ENCODE measurements around the gene ORAI3. TPM values are rescaled to one million over a fixed set of nuclear protein-coding genes. Genes with fewer than 3 reads are reported as not detected.

The ORAI3 gene
- total and polyA plus RNA-seq, 2 of the 13 experiments (the other 11 are each of a cell fraction or from before 2014, with no cell fraction given) = 11.4 to 32.0 TPM

DNA sequence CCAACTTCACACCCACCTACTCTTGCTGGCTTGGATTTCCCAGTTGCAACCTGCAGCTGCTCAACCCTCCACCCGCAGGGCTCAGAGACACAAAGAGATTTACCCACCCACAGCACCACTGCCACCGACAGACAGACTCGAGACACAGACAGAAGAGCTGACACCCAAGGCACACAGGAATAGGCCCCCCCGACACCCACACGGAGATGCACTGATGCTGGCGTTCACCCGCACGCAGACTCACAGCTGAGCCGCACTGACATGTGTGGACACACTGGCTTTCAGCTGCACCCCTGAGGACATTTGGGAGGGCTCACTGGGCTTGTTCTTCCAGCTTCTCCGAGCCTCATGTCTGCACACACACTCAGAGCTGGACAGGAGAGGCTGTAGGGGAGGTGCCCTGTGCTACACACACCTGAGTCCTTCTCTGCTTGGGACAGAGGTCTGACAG, 53.4 kb downstream of the ORAI3 start (continued):
- TF ChIP-seq ETV6 (CRISPR knock-in tag; conservative IDR thresholded peaks at IDR 0.05) = no peak
- no peak for TF ChIP-seq ZNF782 (CRISPR knock-in tag; IDR thresholded peaks at IDR 0.05; ENCODE audit: borderline replicate concordance)
- TF ChIP-seq KLF6 (CRISPR knock-in tag; IDR thresholded peaks at IDR 0.05) = no peak
- TF ChIP-seq, protein P1, sequence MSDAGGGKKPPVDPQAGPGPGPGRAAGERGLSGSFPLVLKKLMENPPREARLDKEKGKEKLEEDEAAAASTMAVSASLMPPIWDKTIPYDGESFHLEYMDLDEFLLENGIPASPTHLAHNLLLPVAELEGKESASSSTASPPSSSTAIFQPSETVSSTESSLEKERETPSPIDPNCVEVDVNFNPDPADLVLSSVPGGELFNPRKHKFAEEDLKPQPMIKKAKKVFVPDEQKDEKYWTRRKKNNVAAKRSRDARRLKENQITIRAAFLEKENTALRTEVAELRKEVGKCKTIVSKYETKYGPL (CRISPR knock-in tag; IDR thresholded peaks at IDR 0.05) = no peak
- TF ChIP-seq, protein P2, sequence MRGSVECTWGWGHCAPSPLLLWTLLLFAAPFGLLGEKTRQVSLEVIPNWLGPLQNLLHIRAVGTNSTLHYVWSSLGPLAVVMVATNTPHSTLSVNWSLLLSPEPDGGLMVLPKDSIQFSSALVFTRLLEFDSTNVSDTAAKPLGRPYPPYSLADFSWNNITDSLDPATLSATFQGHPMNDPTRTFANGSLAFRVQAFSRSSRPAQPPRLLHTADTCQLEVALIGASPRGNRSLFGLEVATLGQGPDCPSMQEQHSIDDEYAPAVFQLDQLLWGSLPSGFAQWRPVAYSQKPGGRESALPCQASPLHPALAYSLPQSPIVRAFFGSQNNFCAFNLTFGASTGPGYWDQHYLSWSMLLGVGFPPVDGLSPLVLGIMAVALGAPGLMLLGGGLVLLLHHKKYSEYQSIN (CRISPR knock-in tag; IDR thresholded peaks at IDR 0.05; ENCODE audit: borderline replicate concordance) = no peak
- TF ChIP-seq CHD4 (IDR thresholded peaks at IDR 0.05; ENCODE audit: borderline replicate concordance, low read length) = no peak
- no peak for TF ChIP-seq JUNB (CRISPR knock-in tag; IDR thresholded peaks at IDR 0.05; ENCODE audit: borderline replicate concordance)
- TF ChIP-seq ZNF768 (CRISPR knock-in tag; IDR thresholded peaks at IDR 0.05) = peak; percentile 50; the same call in 1 of the 2 replicates
- TF ChIP-seq ZNF263 (CRISPR knock-in tag; IDR thresholded peaks at IDR 0.05) = no peak
- peak; percentile 31 for TF ChIP-seq RBM39 (IDR thresholded peaks at IDR 0.05; ENCODE audit: low read depth, low read length, poor library complexity, severe bottlenecking)
- TF ChIP-seq CCDC6 (CRISPR knock-in tag; IDR thresholded peaks at IDR 0.05) = no peak
- no peak for TF ChIP-seq CAMTA2 (CRISPR knock-in tag; IDR thresholded peaks at IDR 0.05; ENCODE audit: borderline replicate concordance)
- TF ChIP-seq ZMAT3 (CRISPR knock-in tag; conservative IDR thresholded peaks at IDR 0.05) = no peak
- TF ChIP-seq, protein P3, sequence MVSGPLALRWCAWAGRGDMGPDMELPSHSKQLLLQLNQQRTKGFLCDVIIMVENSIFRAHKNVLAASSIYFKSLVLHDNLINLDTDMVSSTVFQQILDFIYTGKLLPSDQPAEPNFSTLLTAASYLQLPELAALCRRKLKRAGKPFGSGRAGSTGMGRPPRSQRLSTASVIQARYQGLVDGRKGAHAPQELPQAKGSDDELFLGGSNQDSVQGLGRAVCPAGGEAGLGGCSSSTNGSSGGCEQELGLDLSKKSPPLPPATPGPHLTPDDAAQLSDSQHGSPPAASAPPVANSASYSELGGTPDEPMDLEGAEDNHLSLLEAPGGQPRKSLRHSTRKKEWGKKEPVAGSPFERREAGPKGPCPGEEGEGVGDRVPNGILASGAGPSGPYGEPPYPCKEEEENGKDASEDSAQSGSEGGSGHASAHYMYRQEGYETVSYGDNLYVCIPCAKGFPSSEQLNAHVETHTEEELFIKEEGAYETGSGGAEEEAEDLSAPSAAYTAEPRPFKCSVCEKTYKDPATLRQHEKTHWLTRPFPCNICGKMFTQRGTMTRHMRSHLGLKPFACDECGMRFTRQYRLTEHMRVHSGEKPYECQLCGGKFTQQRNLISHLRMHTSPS (CRISPR knock-in tag; IDR thresholded peaks at IDR 0.05; ENCODE audit: low read depth) = no peak
- TF ChIP-seq NR2F2 (IDR thresholded peaks at IDR 0.05; ENCODE audit: borderline replicate concordance, low read depth) = no peak
- TF ChIP-seq ZNF577 (CRISPR knock-in tag; IDR thresholded peaks at IDR 0.05; ENCODE audit: borderline replicate concordance, low read depth) = no peak
- no peak for TF ChIP-seq FLYWCH1 (CRISPR knock-in tag; IDR thresholded peaks at IDR 0.05)
- no peak for TF ChIP-seq SP5 (CRISPR knock-in tag; IDR thresholded peaks at IDR 0.05; ENCODE audit: borderline replicate concordance, low read depth)
- 0 out of 2 replicates have a peak, but pooled peaks have one; percentile 27 for TF ChIP-seq ZMYM2 (CRISPR knock-in tag; IDR thresholded peaks at IDR 0.05)
- 0 out of 2 replicates have a peak, but pooled peaks have one; percentile 11 for TF ChIP-seq PCBP1 (IDR thresholded peaks at IDR 0.05; ENCODE audit: borderline replicate concordance, low read depth, low read length)
- TF ChIP-seq RNF2 (conservative IDR thresholded peaks at IDR 0.05; ENCODE audit: low read depth) = no peak
- TF ChIP-seq ZNF891 (CRISPR knock-in tag; IDR thresholded peaks at IDR 0.05) = no peak
- no peak for TF ChIP-seq BORCS8-MEF2B (CRISPR knock-in tag; IDR thresholded peaks at IDR 0.05)
- no peak for TF ChIP-seq ZNF788 (CRISPR knock-in tag; IDR thresholded peaks at IDR 0.05; ENCODE audit: borderline replicate concordance)
- 0 out of 2 replicates have a peak, but pooled peaks have one; percentile 6 for TF ChIP-seq ZNF251 (CRISPR knock-in tag; IDR thresholded peaks at IDR 0.05)
- TF ChIP-seq SRSF4 (IDR thresholded peaks at IDR 0.05; ENCODE audit: low read depth, low read length, poor library complexity, severe bottlenecking) = no peak
- TF ChIP-seq ZNF761 (CRISPR knock-in tag; conservative IDR thresholded peaks at IDR 0.05) = 0 out of 2 replicates have a peak, but pooled peaks have one; percentile 10
- no peak for TF ChIP-seq MED1 (CRISPR knock-in tag; IDR thresholded peaks at IDR 0.05)
